Stimulated activated CD8-positive, alpha-beta memory T cell treated with anti-CD3 and anti-CD28 coated beads, Interleukin-15, amount 100 ng/mL, for 48 hours (primary cell): ENCODE data around the gene FAM163B.

Experiments used
- DNase-seq, 2 donors: peaks; one replicate each; pipeline ENCODE4 v3.0.0-alpha.2; 2020; ENCODE audit warnings: low read depth in 2 of 2

Gene FAM163B

GRCh38 chr9:133581513-133582343, 27.5 kb downstream of the FAM163B start:
- DNase-seq: no peak

GRCh38 chr9:133581011-133581410, 28.2 kb downstream of the FAM163B start:
- no peak for DNase-seq

DNA sequence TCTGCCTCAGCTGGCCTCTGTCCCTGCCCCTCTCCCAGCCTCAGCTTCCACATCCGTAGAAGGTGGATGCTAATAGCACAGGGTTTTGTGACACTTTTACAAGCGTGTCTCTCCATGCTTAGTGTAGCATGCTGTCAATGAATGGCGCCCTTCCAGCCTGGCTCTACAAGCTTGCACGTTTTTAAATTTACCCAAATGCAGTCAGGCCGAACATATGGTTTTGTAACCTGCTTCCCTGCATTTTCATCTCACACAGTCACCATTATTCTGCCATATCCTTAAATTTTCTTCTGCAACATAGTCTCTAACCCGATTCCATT, 28.8 kb downstream of the FAM163B start:
- no peak for DNase-seq

DNA sequence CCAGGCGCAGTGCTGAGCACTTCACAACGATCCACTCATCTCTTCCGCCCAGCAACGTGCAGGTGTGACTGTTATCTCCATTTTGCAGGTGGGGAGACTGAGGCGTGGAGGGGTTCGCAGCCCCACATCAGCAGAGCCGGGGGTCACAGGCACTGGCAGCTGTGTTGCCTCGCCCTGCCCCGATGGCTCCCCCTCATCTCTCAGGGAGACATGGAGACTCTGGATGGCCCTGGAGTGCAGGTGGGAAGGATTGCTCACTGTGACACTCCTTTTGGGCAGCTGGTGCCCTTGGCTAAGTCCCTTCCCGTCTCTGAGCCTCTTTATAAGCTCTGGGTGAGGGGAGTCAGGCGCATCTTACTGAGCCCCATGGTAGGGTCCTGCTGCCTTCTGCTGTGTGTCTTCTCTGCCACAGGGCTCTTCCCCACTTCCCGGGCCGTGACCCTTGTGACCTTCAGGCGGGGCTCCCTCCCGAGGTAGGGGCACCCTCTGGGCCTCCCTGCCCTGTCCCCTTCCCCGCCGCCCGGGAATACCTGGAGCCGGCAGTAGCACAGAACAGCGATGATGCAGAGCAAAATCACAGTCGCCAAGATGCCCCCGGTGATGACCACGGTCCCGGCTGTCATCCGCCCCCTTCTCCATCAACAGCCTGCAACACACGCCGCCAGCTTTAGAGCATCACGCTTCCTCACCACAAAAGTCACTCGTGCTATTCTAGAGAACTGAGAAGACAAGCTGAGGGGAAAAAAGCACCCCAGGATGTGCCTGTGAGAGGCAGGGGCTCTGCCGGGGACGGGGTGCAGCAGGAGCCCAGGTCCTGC, 29.4 kb downstream of the FAM163B start:
- DNase-seq: no peak

GRCh38 chr9:133578524-133579441, 30.4 kb downstream of the FAM163B start:
- no peak for DNase-seq

GRCh38 chr9:133577737-133578112, 31.5 kb downstream of the FAM163B start:
- no peak for DNase-seq

- DNase-seq: no peak
These were observed 32.1 kb downstream of the FAM163B start for GRCh38 chr9:133576875-133577736.

GRCh38 chr9:133576031-133576874, 32.9 kb downstream of the FAM163B start:
- DNase-seq: no peak

DNA sequence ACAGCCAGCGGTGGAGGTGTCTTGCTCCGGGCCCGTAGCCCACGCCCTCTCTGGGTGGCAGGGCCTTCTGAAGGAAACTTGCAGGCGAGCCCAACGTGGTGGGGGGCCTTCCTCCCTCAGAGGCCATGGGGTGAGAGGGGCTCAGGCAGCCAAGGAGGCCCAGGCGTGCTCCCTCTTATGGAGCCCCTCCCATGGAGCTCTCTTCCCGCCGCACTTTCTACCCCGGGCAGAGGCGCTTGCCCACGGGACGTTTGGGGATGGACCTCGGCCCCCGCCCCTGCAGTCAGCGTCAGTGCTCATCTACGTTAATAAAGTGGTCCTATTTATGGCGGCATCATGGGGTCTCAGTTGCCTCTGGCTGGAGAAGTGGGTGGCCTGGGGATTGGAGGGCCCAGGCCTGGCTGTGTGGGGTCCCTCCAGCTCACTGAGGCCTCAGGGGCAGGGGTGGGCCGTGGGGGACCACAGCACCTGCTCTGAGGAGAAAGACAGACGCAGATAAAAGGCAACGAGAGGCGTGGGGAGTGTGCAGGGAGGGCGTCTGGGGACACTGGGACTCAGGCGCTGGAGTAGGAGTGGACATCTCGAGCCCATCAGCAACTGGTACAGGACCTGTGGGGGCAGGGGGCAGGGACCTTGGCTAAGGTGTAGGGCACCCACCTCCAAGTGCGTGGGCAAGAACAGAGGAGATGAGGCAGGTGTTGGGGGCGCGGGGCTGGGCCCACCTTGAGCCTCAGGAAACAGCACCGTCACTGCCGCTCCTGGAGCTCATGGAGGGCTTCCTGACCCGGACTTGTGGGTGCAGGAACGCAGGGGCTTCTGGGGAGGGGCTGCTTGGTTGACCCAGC, 33.8 kb downstream of the FAM163B start:
- no peak for DNase-seq

- no peak for DNase-seq
These were observed 34.4 kb downstream of the FAM163B start for GRCh38 chr9:133574771-133575170.

DNA sequence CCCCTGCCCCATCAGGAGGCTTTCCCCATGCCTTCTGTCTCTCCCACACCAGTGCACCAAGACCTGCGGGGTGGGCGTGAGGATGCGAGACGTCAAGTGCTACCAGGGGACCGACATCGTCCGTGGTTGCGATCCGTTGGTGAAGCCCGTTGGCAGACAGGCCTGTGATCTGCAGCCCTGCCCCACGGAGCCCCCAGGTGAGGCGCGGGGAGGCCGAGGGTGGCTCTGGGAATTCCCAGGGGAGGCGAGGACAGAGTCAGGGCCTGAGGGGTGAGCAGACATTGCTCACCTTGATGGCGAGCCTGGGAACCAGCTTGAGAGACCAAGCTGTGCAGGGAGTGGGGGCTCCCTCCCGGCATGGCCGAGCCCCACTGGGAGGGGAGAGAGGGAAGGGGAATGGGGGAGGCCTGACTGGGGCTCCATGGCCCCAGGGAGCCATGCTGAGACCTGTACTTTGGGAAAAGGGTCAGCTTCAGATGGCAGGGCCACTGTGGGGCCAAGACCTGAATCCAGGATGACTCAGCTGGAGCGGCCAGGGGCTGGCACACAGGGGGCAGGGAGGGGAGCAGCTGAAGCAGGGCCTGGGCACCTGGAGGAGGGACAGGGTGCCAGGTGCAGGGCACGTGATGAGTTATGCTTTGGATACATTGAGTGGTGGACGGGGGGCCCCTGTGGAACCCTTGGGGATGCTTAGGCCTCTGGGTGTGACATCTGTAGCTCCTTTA, 35.2 kb downstream of the FAM163B start:
- DNase-seq: no peak

- no peak for DNase-seq
These were observed 36.3 kb downstream of the FAM163B start for GRCh38 chr9:133572821-133573361.

- DNase-seq: no peak
These were observed 37.1 kb downstream of the FAM163B start for GRCh38 chr9:133571896-133572595.

GRCh38 chr9:133571391-133571890, 37.7 kb downstream of the FAM163B start:
- DNase-seq: no peak

- DNase-seq: no peak
These were observed 38.5 kb downstream of the FAM163B start for GRCh38 chr9:133570691-133571080.

DNA sequence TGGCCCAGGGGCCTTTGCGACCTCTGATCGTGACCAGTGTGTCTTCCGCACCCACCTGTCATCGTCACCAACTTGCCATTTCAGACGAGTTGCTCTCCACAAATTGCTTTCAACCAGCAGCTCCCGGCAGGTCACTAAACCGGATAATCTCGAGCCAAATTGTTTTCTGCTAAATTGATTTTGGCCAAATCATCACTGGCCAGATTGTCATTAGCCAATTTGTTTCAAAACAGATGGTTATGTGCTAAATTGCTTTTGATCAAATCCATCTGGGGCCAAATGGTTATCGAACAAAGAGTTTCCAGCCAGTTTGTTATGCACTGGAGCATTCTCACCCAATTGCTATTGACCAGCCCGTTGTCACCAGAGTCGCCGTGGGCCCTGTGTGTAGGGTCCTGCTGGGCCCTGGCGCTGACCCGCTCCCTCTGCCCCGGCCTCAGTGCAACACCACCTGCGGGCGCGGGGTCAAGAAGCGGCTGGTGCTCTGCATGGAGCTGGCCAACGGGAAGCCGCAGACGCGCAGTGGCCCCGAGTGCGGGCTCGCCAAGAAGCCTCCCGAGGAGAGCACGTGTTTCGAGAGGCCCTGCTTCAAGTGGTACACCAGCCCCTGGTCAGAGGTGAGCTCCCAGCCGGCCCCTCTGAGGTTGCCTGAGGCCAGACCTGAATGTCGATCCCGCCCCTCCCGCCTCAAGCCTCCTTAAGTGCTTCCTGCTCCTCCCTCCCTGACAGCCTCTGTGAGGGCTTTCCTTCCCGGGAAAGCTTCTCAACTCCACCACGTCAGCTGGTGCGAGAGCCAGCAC, 39.1 kb downstream of the FAM163B start:
- DNase-seq: no peak
